Measurements from ENCODE around the gene EMILIN1.
A peak's percentile ranks its signal among the peaks of the same experiment; 100 is the strongest.

EMILIN1 gene

GRCh38 chr2:27123302-27124150, 45.1 kb downstream of the EMILIN1 start, which contains the start of gene ABHD1:
TSS of gene ABHD1 (plus strand) at chr2:27123815. CDS start at chr2:27123949, 134 bp downstream.
- DNase-seq (ENCODE audit: low spot score), result peak; percentile 15

- no peak for DNase-seq (ENCODE audit: low spot score)
Observed at GRCh38 chr2:27125104-27125503, 46.7 kb downstream of the EMILIN1 start.

- no peak for DNase-seq (ENCODE audit: low spot score)
Observed at GRCh38 chr2:27126252-27126710, 47.9 kb downstream of the EMILIN1 start.

- DNase-seq (ENCODE audit: low spot score), result no peak
Observed at GRCh38 chr2:27127883-27128667, 49.7 kb downstream of the EMILIN1 start.

GRCh38 chr2:27128668-27129571, 50.5 kb downstream of the EMILIN1 start:
- DNase-seq (ENCODE audit: low spot score), result no peak

- no peak for DNase-seq (ENCODE audit: low spot score)
Observed at GRCh38 chr2:27130396-27130795, 52.0 kb downstream of the EMILIN1 start.

- DNase-seq (ENCODE audit: low spot score), result no peak
Observed at GRCh38 chr2:27131429-27131828, 53.0 kb downstream of the EMILIN1 start.

- peak; percentile 16 for DNase-seq (ENCODE audit: low spot score)
Observed at GRCh38 chr2:27133195-27133875, 54.9 kb downstream of the EMILIN1 start.

GRCh38 chr2:27133905-27134780, 55.7 kb downstream of the EMILIN1 start, which contains the start of gene PREB:
TSS of gene PREB (minus strand) at chr2:27134636. CDS start at chr2:27134421, 215 bp downstream.
- DNase-seq (ENCODE audit: low spot score), result peak; percentile 99

- no peak for DNase-seq (ENCODE audit: low spot score)
Observed at GRCh38 chr2:27134781-27135477, 56.5 kb downstream of the EMILIN1 start.

GRCh38 chr2:27135478-27135955, 57.1 kb downstream of the EMILIN1 start:
- no peak for DNase-seq (ENCODE audit: low spot score)
